ENCODE results near the gene CHDH. TPM values are rescaled to one million over a fixed set of nuclear protein-coding genes. Genes with fewer than 3 reads are reported as not detected.

CHDH gene
- total RNA-seq, 2 experiments from 2014 or later: 9.0 to 9.1 TPM

- H3K36me3 Mint-ChIP-seq (ENCODE audit: low read depth): peaks cover 59% of the 10 kb centered on the region
- H3K9me3 Mint-ChIP-seq: no peaks in the 10 kb centered on the region
- peaks cover 26% of the 10 kb centered on the region for H3K4me1 Mint-ChIP-seq
- no peak for DNase-seq
- ChIA-PET POLR2A (interaction anchor here (0.9 to 5.1 kb wide), 9 partner anchors 10 to 533 kb away, joined by 3 to 70 read pairs (median 4); partner anchors contain the start of genes DCP1A and SELENOK), CTCF (interaction anchor here (1.0 to 2.3 kb wide), 4 partner anchors 9 to 170 kb away, joined by 3 to 15 read pairs (median 6); partner anchors contain the start of gene SELENOK)
- peak overlapping the region; percentile 94 for H3K4me3 Mint-ChIP-seq
- no peaks in the 10 kb centered on the region for H3K27me3 Mint-ChIP-seq
- peak overlapping the region; percentile 96 for H3K27ac Mint-ChIP-seq
Measured at GRCh38 chr3:53880396-53881345, 34.5 kb upstream of the CHDH start.

- H3K36me3 Mint-ChIP-seq (ENCODE audit: low read depth): peaks cover 66% of the 10 kb centered on the region
- H3K27ac Mint-ChIP-seq: no peak overlapping the region
- H3K4me1 Mint-ChIP-seq: no peaks in the 10 kb centered on the region
- ChIA-PET CTCF (no interaction called here), POLR2A (interaction anchor here (0.8 to 1.0 kb wide), 2 partner anchors 16 to 21 kb away, joined by 3 read pairs; partner anchors contain the start of gene ACTR8)
- no peaks in the 10 kb centered on the region for H3K27me3 Mint-ChIP-seq
- no peaks in the 10 kb centered on the region for H3K9me3 Mint-ChIP-seq
- H3K4me3 Mint-ChIP-seq: no peak overlapping the region
- no peak for DNase-seq
Measured at GRCh38 chr3:53865732-53866499, 19.7 kb upstream of the CHDH start.

GRCh38 chr3:53863145-53863544, 16.9 kb upstream of the CHDH start:
- ChIA-PET POLR2A (interaction anchor here (1.1 to 1.5 kb wide), 2 partner anchors 17 to 18 kb away, joined by 3 to 4 read pairs; partner anchors contain the start of gene ACTR8), CTCF (interaction anchor here (0.7 to 1.7 kb wide), 5 partner anchors 12 to 194 kb away, joined by 3 to 4 read pairs (median 3); no protein-coding TSS in a partner anchor)
- H3K9me3 Mint-ChIP-seq: no peaks in the 10 kb centered on the region
- H3K4me1 Mint-ChIP-seq: no peaks in the 10 kb centered on the region
- H3K27ac Mint-ChIP-seq: no peak overlapping the region
- H3K36me3 Mint-ChIP-seq (ENCODE audit: low read depth): peaks cover 60% of the 10 kb centered on the region
- DNase-seq: no peak
- H3K27me3 Mint-ChIP-seq: no peaks in the 10 kb centered on the region
- H3K4me3 Mint-ChIP-seq: no peak overlapping the region

GRCh38 chr3:53862241-53862640, 16.0 kb upstream of the CHDH start:
- no peak for DNase-seq
- peaks cover 52% of the 10 kb centered on the region for H3K36me3 Mint-ChIP-seq (ENCODE audit: low read depth)
- ChIA-PET CTCF (interaction anchor here (0.8 to 1.7 kb wide), 2 partner anchors 184 to 189 kb away, joined by 3 read pairs; no protein-coding TSS in a partner anchor), POLR2A (no interaction called here)
- H3K9me3 Mint-ChIP-seq: no peaks in the 10 kb centered on the region
- no peak overlapping the region for H3K4me3 Mint-ChIP-seq
- no peaks in the 10 kb centered on the region for H3K27me3 Mint-ChIP-seq
- peaks cover 4% of the 10 kb centered on the region for H3K4me1 Mint-ChIP-seq
- H3K27ac Mint-ChIP-seq: no peak overlapping the region

- ChIA-PET POLR2A (interaction anchor here (1.5 kb wide), 1 partner anchor 15 kb away, joined by 5 read pairs; no protein-coding TSS in a partner anchor), CTCF (no interaction called here)
- no peaks in the 10 kb centered on the region for H3K9me3 Mint-ChIP-seq
- H3K27me3 Mint-ChIP-seq: no peaks in the 10 kb centered on the region
- peaks cover 53% of the 10 kb centered on the region for H3K36me3 Mint-ChIP-seq (ENCODE audit: low read depth)
- no peak overlapping the region for H3K27ac Mint-ChIP-seq
- peaks cover 10% of the 10 kb centered on the region for H3K4me1 Mint-ChIP-seq
- DNase-seq: no peak
- H3K4me3 Mint-ChIP-seq: no peak overlapping the region
Measured at GRCh38 chr3:53860196-53860595, 14.0 kb upstream of the CHDH start.

GRCh38 chr3:53859178-53859577, 13.0 kb upstream of the CHDH start:
- Mint-ChIP-seq H3K27me3 (peaks cover 2% of the 10 kb centered on the region), H3K4me3 (no peak overlapping the region), H3K9me3 (no peaks in the 10 kb centered on the region), H3K36me3 (ENCODE audit: low read depth) (peaks cover 47% of the 10 kb centered on the region), H3K27ac (peak overlapping the region; percentile 16), H3K4me1 (peaks cover 10% of the 10 kb centered on the region)
- ChIA-PET CTCF (interaction anchor here (1.1 kb wide), 1 partner anchor 149 kb away, joined by 3 read pairs; no protein-coding TSS in a partner anchor), POLR2A (no interaction called here)
- no peak for DNase-seq

- Mint-ChIP-seq H3K9me3 (no peaks in the 10 kb centered on the region), H3K4me3 (no peak overlapping the region), H3K4me1 (peaks cover 10% of the 10 kb centered on the region), H3K36me3 (ENCODE audit: low read depth) (peaks cover 42% of the 10 kb centered on the region), H3K27ac (no peak overlapping the region), H3K27me3 (peaks cover 3% of the 10 kb centered on the region)
- CTCF ChIA-PET: interaction anchor here (1.2 kb wide), 1 partner anchor 34 kb away, joined by 3 read pairs; the partner anchor contains the start of gene SELENOK
- no peak for DNase-seq
- POLR2A ChIA-PET: interaction anchor here (3.0 kb wide), 1 partner anchor 33 kb away, joined by 11 read pairs; the partner anchor contains the start of gene SELENOK
Measured at GRCh38 chr3:53858096-53858741, 12.0 kb upstream of the CHDH start.

GRCh38 chr3:53856964-53857363, 10.7 kb upstream of the CHDH start:
- Mint-ChIP-seq H3K4me3 (no peak overlapping the region), H3K27ac (no peak overlapping the region), H3K36me3 (ENCODE audit: low read depth) (peaks cover 35% of the 10 kb centered on the region), H3K4me1 (peaks cover 10% of the 10 kb centered on the region), H3K27me3 (peaks cover 3% of the 10 kb centered on the region), H3K9me3 (no peaks in the 10 kb centered on the region)
- POLR2A ChIA-PET: interaction anchor here (3.0 kb wide), 1 partner anchor 34 kb away, joined by 11 read pairs; the partner anchor contains the start of gene SELENOK
- DNase-seq: no peak
- CTCF ChIA-PET: no interaction called here

GRCh38 chr3:53850895-53851294, 4.7 kb upstream of the CHDH start:
- ChIA-PET POLR2A (interaction anchor here (0.6 to 1.5 kb wide), 2 partner anchors 29 to 107 kb away, joined by 3 to 5 read pairs; no protein-coding TSS in a partner anchor), CTCF (interaction anchor here (1.0 kb wide), 1 partner anchor 476 kb away, joined by 3 read pairs; no protein-coding TSS in a partner anchor)
- H3K36me3 Mint-ChIP-seq (ENCODE audit: low read depth): peaks cover 14% of the 10 kb centered on the region
- peaks cover 36% of the 10 kb centered on the region for H3K27me3 Mint-ChIP-seq
- peaks cover 7% of the 10 kb centered on the region for H3K4me1 Mint-ChIP-seq
- DNase-seq: no peak
- no peaks in the 10 kb centered on the region for H3K9me3 Mint-ChIP-seq
- H3K27ac Mint-ChIP-seq: no peak overlapping the region
- H3K4me3 Mint-ChIP-seq: no peak overlapping the region

GRCh38 chr3:53849916-53850315, 3.7 kb upstream of the CHDH start:
- CTCF ChIA-PET: interaction anchor here (1.1 kb wide), 1 partner anchor 144 kb away, joined by 3 read pairs; no protein-coding TSS in a partner anchor
- Mint-ChIP-seq H3K27ac (no peak overlapping the region), H3K9me3 (no peaks in the 10 kb centered on the region), H3K4me1 (peaks cover 12% of the 10 kb centered on the region), H3K36me3 (ENCODE audit: low read depth) (peaks cover 8% of the 10 kb centered on the region), H3K27me3 (peaks cover 44% of the 10 kb centered on the region), H3K4me3 (no peak overlapping the region)
- POLR2A ChIA-PET: interaction anchor here (1.5 kb wide), 1 partner anchor 30 kb away, joined by 5 read pairs; no protein-coding TSS in a partner anchor
- DNase-seq: no peak

- ChIA-PET POLR2A (interaction anchor here (1.6 kb wide), 1 partner anchor 44 kb away, joined by 6 read pairs; no protein-coding TSS in a partner anchor), CTCF (interaction anchor here (1.9 kb wide), 1 partner anchor 137 kb away, joined by 6 read pairs; no protein-coding TSS in a partner anchor)
- Mint-ChIP-seq H3K4me1 (peaks cover 14% of the 10 kb centered on the region), H3K4me3 (peak overlapping the region; percentile 66), H3K27ac (peak overlapping the region; percentile 34), H3K36me3 (ENCODE audit: low read depth) (peaks cover 4% of the 10 kb centered on the region), H3K9me3 (no peaks in the 10 kb centered on the region), H3K27me3 (peaks cover 62% of the 10 kb centered on the region)
- no peak for DNase-seq
Measured at GRCh38 chr3:53846851-53847155, 584 bp upstream of the CHDH start.

- ChIA-PET CTCF (interaction anchor here (0.5 to 1.2 kb wide), 10 partner anchors 17 to 291 kb away, joined by 3 to 4 read pairs (median 3); no protein-coding TSS in a partner anchor), POLR2A (interaction anchor here (1.0 to 2.3 kb wide), 5 partner anchors 15 to 120 kb away, joined by 3 to 15 read pairs (median 5); partner anchors contain the start of gene SELENOK)
- Mint-ChIP-seq H3K27me3 (peaks cover 56% of the 10 kb centered on the region), H3K9me3 (no peaks in the 10 kb centered on the region), H3K4me1 (peaks cover 14% of the 10 kb centered on the region), H3K4me3 (peak overlapping the region; percentile 72), H3K27ac (no peak overlapping the region), H3K36me3 (ENCODE audit: low read depth) (peaks cover 4% of the 10 kb centered on the region)
- no peak for DNase-seq
Measured at GRCh38 chr3:53845881-53846133, 412 bp downstream of the CHDH start.
